SK-N-SH treated with all-trans-retinoic acid at 6 μM for 48 hours (cell line): ENCODE results near the gene RITA1.
A peak's percentile ranks its signal among the peaks of the same experiment; 100 is the strongest.

Experiments used
- ATAC-seq: fragments of 200-7000 bp; cut with Tn5 transposase; 3 replicates; pipeline ENCODE4 v1.9.1; 2020; ENCODE audit warnings: mild to moderate bottlenecking, moderate library complexity
- ARNTL ChIP-seq: fragments of 450-650 bp; formaldehyde crosslinking; IDR thresholded peaks from 2 replicates; pipeline ENCODE4 v1.5.0; 2020; ENCODE audit warnings: low read depth, mild to moderate bottlenecking, moderate library complexity, borderline replicate concordance
- CSDC2 ChIP-seq: fragments of 250-450 bp; sonication (Bioruptor Pico); IDR thresholded peaks from 2 replicates; pipeline ENCODE4 v1.5.0; 2020; ENCODE audit warnings: mild to moderate bottlenecking, moderate library complexity
- CSRNP3 ChIP-seq: fragments of 250-450 bp; sonication (Bioruptor Pico); IDR thresholded peaks from 2 replicates; pipeline ENCODE4 v1.5.1; 2021; ENCODE audit warnings: mild to moderate bottlenecking, moderate library complexity
- ESRRG ChIP-seq: fragments of 250-450 bp; sonication (Bioruptor Pico); IDR thresholded peaks from 2 replicates; pipeline ENCODE4 v1.6.1; 2021; ENCODE audit warnings: mild to moderate bottlenecking
- GLIS3 ChIP-seq: fragments of 250-450 bp; sonication (Bioruptor Pico); IDR thresholded peaks from 2 replicates; pipeline ENCODE4 v1.5.0; 2020; ENCODE audit warnings: mild to moderate bottlenecking, moderate library complexity
- ISL1 ChIP-seq: fragments of 250-450 bp; sonication (Bioruptor Pico); IDR thresholded peaks from 2 replicates; pipeline ENCODE4 v2.1.2; 2022; ENCODE audit warnings: mild to moderate bottlenecking, moderate library complexity
- OSR1 ChIP-seq: fragments of 250-450 bp; sonication (Bioruptor Pico); IDR thresholded peaks from 2 replicates; pipeline ENCODE4 v1.8.0; 2022; ENCODE audit warnings: moderate library complexity, mild to moderate bottlenecking, inconsistent platforms
- PATZ1 ChIP-seq: fragments of 250-450 bp; sonication (Bioruptor Pico); IDR thresholded peaks from 2 replicates; pipeline ENCODE4 v1.8.0; 2020; ENCODE audit warnings: mild to moderate bottlenecking, moderate library complexity, borderline replicate concordance
- PPARA ChIP-seq: fragments of 250-450 bp; sonication (Bioruptor Pico); IDR thresholded peaks from 2 replicates; pipeline ENCODE4 v1.5.0; 2020; ENCODE audit warnings: mild to moderate bottlenecking, borderline replicate concordance
- SNAI2 ChIP-seq: fragments of 250-450 bp; sonication (Bioruptor Pico); IDR thresholded peaks from 2 replicates; pipeline ENCODE4 v1.5.0; 2020; ENCODE audit warnings: mild to moderate bottlenecking, moderate library complexity
- TCF4 ChIP-seq: fragments of 250-450 bp; sonication (Bioruptor Pico); IDR thresholded peaks from 2 replicates; pipeline ENCODE4 v1.8.0; 2021; ENCODE audit warnings: mild to moderate bottlenecking, moderate library complexity, borderline replicate concordance
- TOX ChIP-seq: fragments of 250-450 bp; sonication (Bioruptor Pico); IDR thresholded peaks from 2 replicates; pipeline ENCODE4 v1.8.0; 2021; ENCODE audit warnings: mild to moderate bottlenecking, moderate library complexity, borderline replicate concordance
- ZC3H10 ChIP-seq: fragments of 250-450 bp; sonication (Bioruptor Pico); IDR thresholded peaks from 2 replicates; pipeline ENCODE4 v1.5.1; 2021; ENCODE audit warnings: mild to moderate bottlenecking, moderate library complexity
- ZFP3 ChIP-seq: fragments of 250-450 bp; sonication (Bioruptor Pico); IDR thresholded peaks from 2 replicates; pipeline ENCODE4 v1.5.0; 2020; ENCODE audit warnings: mild to moderate bottlenecking, moderate library complexity
- ZFP30 ChIP-seq: fragments of 450-650 bp; formaldehyde crosslinking; IDR thresholded peaks from 2 replicates; pipeline ENCODE4 v1.5.0; 2022; ENCODE audit warnings: mild to moderate bottlenecking, moderate library complexity
- ZNF565 ChIP-seq: fragments of 450-650 bp; formaldehyde crosslinking; conservative IDR thresholded peaks from 2 replicates; pipeline ENCODE4 v1.5.0; 2020; ENCODE audit warnings: low read depth, mild to moderate bottlenecking, moderate library complexity
- ZNF70 ChIP-seq: fragments of 450-650 bp; formaldehyde crosslinking; IDR thresholded peaks from 2 replicates; pipeline ENCODE4 v1.5.0; 2020; ENCODE audit warnings: mild to moderate bottlenecking, moderate library complexity
- ZNF8 ChIP-seq: fragments of 450-650 bp; formaldehyde crosslinking; IDR thresholded peaks from 2 replicates; pipeline ENCODE4 v1.5.0; 2020; ENCODE audit warnings: mild to moderate bottlenecking, moderate library complexity
- TF ChIP-seq, protein P1 (sequence below): fragments of 250-450 bp; sonication (Bioruptor Pico); IDR thresholded peaks from 2 replicates; pipeline ENCODE4 v1.5.1; 2020; ENCODE audit warnings: low read depth, mild to moderate bottlenecking, moderate library complexity
- TF ChIP-seq, protein P2 (sequence below): fragments of 250-450 bp; sonication (Bioruptor Pico); IDR thresholded peaks from 2 replicates; pipeline ENCODE4 v1.5.0; 2020; ENCODE audit warnings: mild to moderate bottlenecking, moderate library complexity

The RITA1 gene

GRCh38 chr12:113216027-113216426, 30.5 kb downstream of the RITA1 start:
- no peak for ATAC-seq
- TF ChIP-seq TOX (CRISPR knock-in tag) (no peak), TCF4 (CRISPR knock-in tag) (no peak), ZNF565 (no peak), ESRRG (CRISPR knock-in tag) (no peak), CSRNP3 (CRISPR knock-in tag) (no peak), GLIS3 (no peak), OSR1 (no peak), CSDC2 (CRISPR knock-in tag) (no peak), ZFP30 (no peak), ZNF8 (CRISPR knock-in tag) (no peak), ZFP3 (CRISPR knock-in tag) (no peak), PPARA (no peak), ZNF70 (CRISPR knock-in tag) (no peak), SNAI2 (CRISPR knock-in tag) (no peak), ISL1 (CRISPR knock-in tag) (no peak)
- TF ChIP-seq, protein P1, sequence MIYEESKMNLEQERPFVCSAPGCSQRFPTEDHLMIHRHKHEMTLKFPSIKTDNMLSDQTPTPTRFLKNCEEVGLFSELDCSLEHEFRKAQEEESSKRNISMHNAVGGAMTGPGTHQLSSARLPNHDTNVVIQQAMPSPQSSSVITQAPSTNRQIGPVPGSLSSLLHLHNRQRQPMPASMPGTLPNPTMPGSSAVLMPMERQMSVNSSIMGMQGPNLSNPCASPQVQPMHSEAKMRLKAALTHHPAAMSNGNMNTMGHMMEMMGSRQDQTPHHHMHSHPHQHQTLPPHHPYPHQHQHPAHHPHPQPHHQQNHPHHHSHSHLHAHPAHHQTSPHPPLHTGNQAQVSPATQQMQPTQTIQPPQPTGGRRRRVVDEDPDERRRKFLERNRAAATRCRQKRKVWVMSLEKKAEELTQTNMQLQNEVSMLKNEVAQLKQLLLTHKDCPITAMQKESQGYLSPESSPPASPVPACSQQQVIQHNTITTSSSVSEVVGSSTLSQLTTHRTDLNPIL (CRISPR knock-in tag), result no peak
- TF ChIP-seq, protein P2, sequence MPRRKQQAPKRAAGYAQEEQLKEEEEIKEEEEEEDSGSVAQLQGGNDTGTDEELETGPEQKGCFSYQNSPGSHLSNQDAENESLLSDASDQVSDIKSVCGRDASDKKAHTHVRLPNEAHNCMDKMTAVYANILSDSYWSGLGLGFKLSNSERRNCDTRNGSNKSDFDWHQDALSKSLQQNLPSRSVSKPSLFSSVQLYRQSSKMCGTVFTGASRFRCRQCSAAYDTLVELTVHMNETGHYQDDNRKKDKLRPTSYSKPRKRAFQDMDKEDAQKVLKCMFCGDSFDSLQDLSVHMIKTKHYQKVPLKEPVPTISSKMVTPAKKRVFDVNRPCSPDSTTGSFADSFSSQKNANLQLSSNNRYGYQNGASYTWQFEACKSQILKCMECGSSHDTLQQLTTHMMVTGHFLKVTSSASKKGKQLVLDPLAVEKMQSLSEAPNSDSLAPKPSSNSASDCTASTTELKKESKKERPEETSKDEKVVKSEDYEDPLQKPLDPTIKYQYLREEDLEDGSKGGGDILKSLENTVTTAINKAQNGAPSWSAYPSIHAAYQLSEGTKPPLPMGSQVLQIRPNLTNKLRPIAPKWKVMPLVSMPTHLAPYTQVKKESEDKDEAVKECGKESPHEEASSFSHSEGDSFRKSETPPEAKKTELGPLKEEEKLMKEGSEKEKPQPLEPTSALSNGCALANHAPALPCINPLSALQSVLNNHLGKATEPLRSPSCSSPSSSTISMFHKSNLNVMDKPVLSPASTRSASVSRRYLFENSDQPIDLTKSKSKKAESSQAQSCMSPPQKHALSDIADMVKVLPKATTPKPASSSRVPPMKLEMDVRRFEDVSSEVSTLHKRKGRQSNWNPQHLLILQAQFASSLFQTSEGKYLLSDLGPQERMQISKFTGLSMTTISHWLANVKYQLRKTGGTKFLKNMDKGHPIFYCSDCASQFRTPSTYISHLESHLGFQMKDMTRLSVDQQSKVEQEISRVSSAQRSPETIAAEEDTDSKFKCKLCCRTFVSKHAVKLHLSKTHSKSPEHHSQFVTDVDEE (CRISPR knock-in tag), result no peak
- TF ChIP-seq, all 23 proteins: peak for 0

DNA sequence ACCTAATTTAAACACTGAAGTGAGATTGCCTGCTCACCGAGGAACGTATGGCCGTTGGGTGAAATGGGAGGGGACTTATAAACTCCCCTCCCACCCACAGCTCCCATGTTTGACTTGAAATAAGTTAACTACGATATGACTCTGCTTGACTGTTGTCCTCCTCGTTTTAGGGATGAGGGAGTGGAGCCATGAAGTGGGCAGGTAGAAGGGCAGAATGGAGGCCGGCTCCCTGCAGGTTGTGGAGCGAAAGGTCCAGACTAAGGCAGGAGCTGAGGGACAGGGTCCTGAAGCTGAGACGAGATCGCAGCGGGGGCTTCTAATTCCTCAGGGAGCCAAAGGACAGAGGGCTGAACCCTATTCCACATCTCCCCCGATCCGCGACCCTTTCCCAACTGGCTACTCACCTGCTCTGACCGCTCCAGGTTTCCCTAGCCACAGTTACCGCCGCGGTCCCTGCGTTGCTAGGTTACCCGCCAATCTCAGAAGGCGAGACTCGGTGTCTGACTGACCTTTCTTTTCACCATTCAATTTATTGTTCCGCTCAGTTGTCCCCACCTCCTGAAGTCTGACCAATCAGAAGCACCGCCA, 35.2 kb downstream of the RITA1 start:
- ATAC-seq, result peak; percentile 6
- TF ChIP-seq CSRNP3 (CRISPR knock-in tag) (no peak), CSDC2 (CRISPR knock-in tag) (no peak), ESRRG (CRISPR knock-in tag) (no peak), ZNF565 (no peak), ZNF8 (CRISPR knock-in tag) (no peak), ZFP30 (no peak), GLIS3 (no peak), ZNF70 (CRISPR knock-in tag) (no peak), SNAI2 (CRISPR knock-in tag) (no peak), PATZ1 (CRISPR knock-in tag) (no peak), TOX (CRISPR knock-in tag) (no peak), TCF4 (CRISPR knock-in tag) (no peak), ARNTL (CRISPR knock-in tag) (no peak), ZC3H10 (CRISPR knock-in tag) (no peak), ZFP3 (CRISPR knock-in tag) (no peak)
- TF ChIP-seq, protein P2 (CRISPR knock-in tag), result no peak
